ENCODE data around the gene SORCS2. TPM values are rescaled to one million over a fixed set of nuclear protein-coding genes. Genes with fewer than 3 reads are reported as not detected.

Gene SORCS2
- total and polyA plus RNA-seq, 2 of the 4 experiments (the other 2 are of a cell fraction) = 0.36 to 0.62 TPM

GRCh38 chr4:7491915-7492314 lies 299.6 kb downstream of the SORCS2 start:
- no peak for DNase-seq
- BruUV-seq (replicated peaks) = no TSS peak
- ChIA-PET POLR2A (ENCODE audit: unreplicated experiment) (no interaction called here), CTCF (no interaction called here)
- peaks cover 44% of the 10 kb centered on the region for H3K27me3 ChIP-seq (ENCODE audit: control insufficient read depth, insufficient read depth, low read length)
- H3K79me1 ChIP-seq (ENCODE audit: low read depth in 1 of 2, low read length in 2 of 2) = no peaks in the 10 kb centered on the region
- H4K5ac ChIP-seq (ENCODE audit: low read depth, low read length) = no peak overlapping the region
- no peak overlapping the region for H3K4me3 ChIP-seq (ENCODE audit: insufficient read depth, low read depth, low read length)
- no peak overlapping the region for H3K4me2 ChIP-seq (ENCODE audit: low read depth, low read length)
- no peaks in the 10 kb centered on the region for H3K9me1 ChIP-seq (ENCODE audit: insufficient read depth, low read length)
- TF ChIP-seq NFE2L2 (IDR thresholded peaks at IDR 0.05; ENCODE audit: low read depth, low read length) (no peak), MAZ (IDR thresholded peaks at IDR 0.05; ENCODE audit: borderline replicate concordance, low read depth, low read length) (no peak), MAFK (IDR thresholded peaks at IDR 0.05; ENCODE audit: low read depth, low read length) (no peak), CHD1 (IDR thresholded peaks at IDR 0.05; ENCODE audit: low read depth, low read length) (no peak), RAD21 (IDR thresholded peaks at IDR 0.05; ENCODE audit: low read length) (no peak)
- H2AFZ ChIP-seq (replicated peaks; ENCODE audit: low read length, poor library complexity) = no peak overlapping the region
- intact Hi-C loops (cut with micrococcal nuclease) (no loop called here), in situ Hi-C loops (cut with MboI; ENCODE audit: low sequenced_read_pairs) (no loop called here), dilution Hi-C loops (cut with HindIII; ENCODE audit: low sequenced_read_pairs, unreplicated experiment) (no loop called here)
- no peak overlapping the region for H3K14ac ChIP-seq (replicated peaks; ENCODE audit: low read depth, low read length)
- no peak overlapping the region for H3K9ac ChIP-seq (ENCODE audit: low read depth, low read length)
- no peak overlapping the region for H3K27ac ChIP-seq (ENCODE audit: insufficient read depth, low read length)
- H4K91ac ChIP-seq (ENCODE audit: insufficient read depth, low read depth, low read length) = no peak overlapping the region
- H3K9me3 ChIP-seq (ENCODE audit: control insufficient read depth, insufficient read depth, low read length) = no peaks in the 10 kb centered on the region
- H2AK9ac ChIP-seq (replicated peaks; ENCODE audit: low read depth, low read length, poor library complexity) = no peak overlapping the region
- 72% methylated on average over 6 of the region's 6 CpGs; no CpG with 5 or more reads in 1 of the 2 experiments for WGBS, 2 experiments (ENCODE audit: extremely low coverage in 2 of 2, insufficient read length in 1 of 2)
- no peak overlapping the region for H2BK20ac ChIP-seq (ENCODE audit: low read depth, low read length)
- H2BK120ac ChIP-seq (ENCODE audit: low read depth, low read length) = no peak overlapping the region
- no peak overlapping the region for H3K56ac ChIP-seq (ENCODE audit: extremely low read depth, insufficient read depth, low read length)
- no peak overlapping the region for H3K18ac ChIP-seq (ENCODE audit: low read depth, low read length)
- H4K20me1 ChIP-seq (ENCODE audit: insufficient read depth, low read length) = no peaks in the 10 kb centered on the region
- no peak overlapping the region for H3K4ac ChIP-seq (ENCODE audit: low read depth, low read length)
- no peak overlapping the region for H2BK15ac ChIP-seq (ENCODE audit: low read depth, low read length)
- no peak overlapping the region for H4K8ac ChIP-seq (ENCODE audit: low read depth in 2 of 2, low read length in 2 of 2)
- H2BK5ac ChIP-seq (ENCODE audit: low read depth, low read length, poor library complexity, severe bottlenecking) = no peak overlapping the region
- no peak overlapping the region for H2AK5ac ChIP-seq (ENCODE audit: low read depth, low read length)
- no peaks in the 10 kb centered on the region for H3K36me3 ChIP-seq (ENCODE audit: control insufficient read depth, insufficient read depth, low read length)
- no peak for ATAC-seq (ENCODE audit: low read depth)
- H3K23ac ChIP-seq (ENCODE audit: low read depth, low read length) = no peak overlapping the region
- no peaks in the 10 kb centered on the region for H3K4me1 ChIP-seq (ENCODE audit: control insufficient read depth, insufficient read depth, low read length)
